Neural cell (in vitro differentiated cells): Measurements from ENCODE around the gene POLK. TPM values are rescaled to one million over a fixed set of nuclear protein-coding genes. Genes with fewer than 3 reads are reported as not detected.

Experiments
- H2AFZ ChIP-seq: fragments of 200-600, 300-800 bp; sonication (generic), shearing (Covaris generic); 2 replicates; pipeline ENCODE4 v1.6.0; 2014; ENCODE audit warnings: low read depth, mild to moderate bottlenecking, antibody characterized with exemption, low read length, moderate library complexity
- H3F3A ChIP-seq: fragments of 200-600 bp; shearing (Covaris generic); 2 replicates; pipeline ENCODE4 v1.6.1; 2016; ENCODE audit warnings: mild to moderate bottlenecking, moderate library complexity, mixed read lengths, antibody characterized with exemption, low read length; ENCODE audit not compliant: insufficient read depth, poor library complexity, severe bottlenecking
- H3K27ac ChIP-seq: fragments of 200-600, 300-800 bp; sonication (generic), shearing (Covaris generic); 2 replicates; pipeline ENCODE4 v1.5.1; 2014; ENCODE audit warnings: mild to moderate bottlenecking, low read length, moderate library complexity
- H3K27me3 ChIP-seq: fragments of 300-800, 200-600 bp; sonication (generic), shearing (Covaris generic); 2 replicates; pipeline ENCODE4 v1.6.0; 2014; ENCODE audit warnings: mild to moderate bottlenecking, low read depth, low read length, moderate library complexity; ENCODE audit not compliant: insufficient read depth
- H3K36me3 ChIP-seq: fragments of 300-800, 200-600 bp; sonication (generic), shearing (Covaris generic); 2 replicates; pipeline ENCODE4 v1.5.1; 2014; ENCODE audit warnings: mild to moderate bottlenecking, antibody characterized with exemption, low read length, moderate library complexity; ENCODE audit not compliant: insufficient read depth
- H3K4me2 ChIP-seq: fragments of 300-800, 200-600 bp; sonication (generic), shearing (Covaris generic); 2 replicates; pipeline ENCODE4 v1.6.0; 2014; ENCODE audit warnings: mild to moderate bottlenecking, low read length
- H3K4me3 ChIP-seq: fragments of 300-800, 200-600 bp; sonication (generic), shearing (Covaris generic); 2 replicates; pipeline ENCODE4 v1.5.1; 2014; ENCODE audit warnings: mild to moderate bottlenecking, low read length, moderate library complexity
- H3K79me2 ChIP-seq: fragments of 200-600 bp; shearing (Covaris generic); replicated peaks from 2 replicates; pipeline ENCODE4 v1.6.0; 2014; ENCODE audit warnings: mild to moderate bottlenecking, low read length, moderate library complexity; ENCODE audit not compliant: insufficient read depth
- H3K9ac ChIP-seq: fragments of 300-800, 200-600 bp; sonication (generic), shearing (Covaris generic); 2 replicates; pipeline ENCODE4 v1.6.1; 2016; ENCODE audit warnings: mild to moderate bottlenecking, low read length, mixed read lengths
- H3K9me2 ChIP-seq: fragments of 200-600 bp; shearing (Covaris generic); 2 replicates; pipeline ENCODE4 v1.6.1; 2016; ENCODE audit warnings: mild to moderate bottlenecking, low read length, mixed read lengths; ENCODE audit not compliant: insufficient read depth
- H3K9me3 ChIP-seq: fragments of 200-600, 300-800 bp; sonication (generic), shearing (Covaris generic); 2 replicates; pipeline ENCODE4 v1.6.1; 2016; ENCODE audit warnings: mild to moderate bottlenecking, mixed run types, low read length, moderate library complexity, mixed read lengths
- H4K20me1 ChIP-seq: fragments of 200-600 bp; shearing (Covaris generic); 2 replicates; pipeline ENCODE4 v1.6.1; 2016; ENCODE audit warnings: mild to moderate bottlenecking, mixed run types; ENCODE audit not compliant: insufficient read depth
- CTCF ChIP-seq: fragments of 450-650 bp; IDR thresholded peaks from 2 replicates; pipeline ENCODE4 v1.5.1; 2014; ENCODE audit warnings: antibody characterized with exemption, mild to moderate bottlenecking, moderate library complexity; ENCODE audit not compliant: poor library complexity, severe bottlenecking
- EP300 ChIP-seq: fragments of 450-650 bp; conservative IDR thresholded peaks from 2 replicates; pipeline ENCODE4 v1.6.1; 2014; ENCODE audit warnings: antibody characterized with exemption, mild to moderate bottlenecking, moderate library complexity; ENCODE audit not compliant: poor library complexity, severe bottlenecking
- EZH2 ChIP-seq: fragments of 200-600, 300-800 bp; shearing (Covaris generic), sonication (generic); IDR thresholded peaks from 2 replicates; pipeline ENCODE4 v1.6.1; 2014; ENCODE audit warnings: antibody characterized with exemption, low read length, borderline replicate concordance, mild to moderate bottlenecking; ENCODE audit not compliant: insufficient read depth, poor library complexity, severe bottlenecking
- MXI1 ChIP-seq: fragments of 450-650 bp; conservative IDR thresholded peaks from 2 replicates; pipeline ENCODE4 v1.6.1; 2014; ENCODE audit warnings: antibody characterized with exemption, mild to moderate bottlenecking; ENCODE audit not compliant: poor library complexity, severe bottlenecking
- POLR2AphosphoS5 ChIP-seq: IDR thresholded peaks from 2 replicates; pipeline ENCODE4 v1.6.1; 2012
- RAD21 ChIP-seq: fragments of 450-650 bp; conservative IDR thresholded peaks from 2 replicates; pipeline ENCODE4 v1.6.1; 2014; ENCODE audit warnings: antibody characterized with exemption, mild to moderate bottlenecking, moderate library complexity
- REST ChIP-seq: IDR thresholded peaks from 2 replicates; pipeline ENCODE4 v1.6.1; 2012; ENCODE audit warnings: borderline replicate concordance
- SMC3 ChIP-seq: fragments of 450-650 bp; conservative IDR thresholded peaks from 2 replicates; pipeline ENCODE4 v1.6.1; 2014; ENCODE audit warnings: antibody characterized with exemption, mild to moderate bottlenecking, moderate library complexity; ENCODE audit not compliant: poor library complexity
- TAF1 ChIP-seq: IDR thresholded peaks from 2 replicates; pipeline ENCODE4 v1.6.1; 2012; ENCODE audit warnings: low read depth
- polyA plus RNA-seq: library from polyadenylated mRNA; depleted of rRNA; stranded (reverse); fragments of >200 nt; gene quantifications from 2 replicates; pipeline ENCODE4 v1.2.3, GENCODE V29; 2014

The POLK gene
- polyA plus RNA-seq, 1 donor from 2014 or later, result 36.4 TPM

- peaks cover 53% of the 10 kb centered on the region for H3K79me2 ChIP-seq
- peaks cover 6% of the 10 kb centered on the region for H3K9me3 ChIP-seq
- no peaks in the 10 kb centered on the region for H3K9me2 ChIP-seq
- no peak overlapping the region for H3K4me3 ChIP-seq
- H3K9ac ChIP-seq, result no peak overlapping the region
- no peak overlapping the region for H2AFZ ChIP-seq
- H3K27ac ChIP-seq, result no peak overlapping the region
- no peaks in the 10 kb centered on the region for H3K36me3 ChIP-seq
- H3K4me2 ChIP-seq, result no peak overlapping the region
- no peaks in the 10 kb centered on the region for H4K20me1 ChIP-seq
- no peaks in the 10 kb centered on the region for H3K27me3 ChIP-seq
- no peaks in the 10 kb centered on the region for H3F3A ChIP-seq
- TF ChIP-seq TAF1, result no peak
- no peak for TF ChIP-seq EP300
- TF ChIP-seq POLR2AphosphoS5, result no peak
- TF ChIP-seq REST, result no peak
- no peak for TF ChIP-seq EZH2
- TF ChIP-seq MXI1, result no peak
- TF ChIP-seq CTCF, result no peak
- no peak for TF ChIP-seq RAD21
- no peak for TF ChIP-seq SMC3
Measured at GRCh38 chr5:75522542-75522941, 10.9 kb downstream of the POLK start.

DNA sequence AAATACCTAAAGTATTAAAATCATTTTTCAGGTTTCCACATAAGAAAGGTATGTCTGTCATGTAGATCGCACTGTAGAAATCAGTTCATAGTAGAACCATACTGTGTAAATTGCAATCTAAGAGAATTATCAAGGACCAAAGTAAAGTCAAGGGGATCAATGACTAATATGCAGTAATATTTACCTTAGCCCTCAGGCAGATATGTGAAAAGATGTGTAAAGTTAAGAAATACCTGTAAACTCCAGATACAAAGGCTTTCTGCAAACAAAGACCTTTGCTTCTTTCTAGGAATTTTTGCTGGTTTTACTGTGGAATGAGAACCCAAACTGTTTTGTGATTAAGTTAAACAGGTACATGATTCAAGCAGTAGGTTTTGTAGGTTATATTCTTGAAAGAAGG, 11.6 kb downstream of the POLK start:
- Histone ChIP-seq H3K9me3 (peaks cover 6% of the 10 kb centered on the region), H3K9me2 (no peaks in the 10 kb centered on the region), H3K4me2 (no peak overlapping the region), H3K36me3 (no peaks in the 10 kb centered on the region), H3K9ac (no peak overlapping the region), H3F3A (no peaks in the 10 kb centered on the region), H3K27me3 (no peaks in the 10 kb centered on the region), H2AFZ (no peak overlapping the region), H3K4me3 (no peak overlapping the region), H4K20me1 (no peaks in the 10 kb centered on the region), H3K27ac (no peak overlapping the region), H3K79me2 (peaks cover 46% of the 10 kb centered on the region)
- TF ChIP-seq EZH2, result no peak
- TF ChIP-seq SMC3, result no peak
- TF ChIP-seq RAD21, result no peak
- TF ChIP-seq CTCF, result no peak
- no peak for TF ChIP-seq REST
- no peak for TF ChIP-seq MXI1
- no peak for TF ChIP-seq TAF1
- no peak for TF ChIP-seq POLR2AphosphoS5
